ENCODE measurements around the gene UMAD1.

Gene UMAD1

GRCh38 chr7:7805511-7806153, 165.1 kb downstream of the UMAD1 start:
- Histone ChIP-seq H3K27me3 (replicated peaks; ENCODE audit: control insufficient read depth, insufficient read depth, low read length) (no peaks in the 10 kb centered on the region), H3K4me3 (replicated peaks; ENCODE audit: low read depth, low read length) (no peak overlapping the region), H3K36me3 (ENCODE audit: control insufficient read depth, insufficient read depth, low read length) (no peaks in the 10 kb centered on the region)
- no peak for TF ChIP-seq CTCF (IDR thresholded peaks at IDR 0.05; ENCODE audit: insufficient read depth, low read length, poor library complexity, severe bottlenecking)
- DNase-seq (ENCODE audit: extremely low read depth, insufficient read length): no peak

GRCh38 chr7:7808156-7808555, 167.6 kb downstream of the UMAD1 start:
- no peak for TF ChIP-seq CTCF (IDR thresholded peaks at IDR 0.05; ENCODE audit: insufficient read depth, low read length, poor library complexity, severe bottlenecking)
- no peaks in the 10 kb centered on the region for H3K36me3 ChIP-seq (ENCODE audit: control insufficient read depth, insufficient read depth, low read length)
- no peak overlapping the region for H3K4me3 ChIP-seq (replicated peaks; ENCODE audit: low read depth, low read length)
- no peaks in the 10 kb centered on the region for H3K27me3 ChIP-seq (replicated peaks; ENCODE audit: control insufficient read depth, insufficient read depth, low read length)
- no peak for DNase-seq (ENCODE audit: extremely low read depth, insufficient read length)

GRCh38 chr7:7808626-7809025, 168.1 kb downstream of the UMAD1 start:
- H3K36me3 ChIP-seq (ENCODE audit: control insufficient read depth, insufficient read depth, low read length): no peaks in the 10 kb centered on the region

GRCh38 chr7:7810380-7810779, 169.8 kb downstream of the UMAD1 start:
- Histone ChIP-seq H3K36me3 (ENCODE audit: control insufficient read depth, insufficient read depth, low read length) (no peaks in the 10 kb centered on the region), H3K4me3 (replicated peaks; ENCODE audit: low read depth, low read length) (no peak overlapping the region), H3K27me3 (replicated peaks; ENCODE audit: control insufficient read depth, insufficient read depth, low read length) (no peaks in the 10 kb centered on the region)
- no peak for TF ChIP-seq CTCF (IDR thresholded peaks at IDR 0.05; ENCODE audit: insufficient read depth, low read length, poor library complexity, severe bottlenecking)
- DNase-seq (ENCODE audit: extremely low read depth, insufficient read length): no peak

More at GRCh38 chr7:7808626-7809025, 168.1 kb downstream of the UMAD1 start:
- no peak overlapping the region for H3K4me3 ChIP-seq (replicated peaks; ENCODE audit: low read depth, low read length)
- TF ChIP-seq CTCF (IDR thresholded peaks at IDR 0.05; ENCODE audit: insufficient read depth, low read length, poor library complexity, severe bottlenecking): no peak
- DNase-seq (ENCODE audit: extremely low read depth, insufficient read length): no peak
- no peaks in the 10 kb centered on the region for H3K27me3 ChIP-seq (replicated peaks; ENCODE audit: control insufficient read depth, insufficient read depth, low read length)

GRCh38 chr7:7810826-7811225, 170.3 kb downstream of the UMAD1 start:
- DNase-seq (ENCODE audit: extremely low read depth, insufficient read length): no peak
- H3K4me3 ChIP-seq (replicated peaks; ENCODE audit: low read depth, low read length): no peak overlapping the region
- H3K36me3 ChIP-seq (ENCODE audit: control insufficient read depth, insufficient read depth, low read length): no peaks in the 10 kb centered on the region
- no peaks in the 10 kb centered on the region for H3K27me3 ChIP-seq (replicated peaks; ENCODE audit: control insufficient read depth, insufficient read depth, low read length)
- TF ChIP-seq CTCF (IDR thresholded peaks at IDR 0.05; ENCODE audit: insufficient read depth, low read length, poor library complexity, severe bottlenecking): no peak

GRCh38 chr7:7812112-7812511, 171.6 kb downstream of the UMAD1 start:
- H3K27me3 ChIP-seq (replicated peaks; ENCODE audit: control insufficient read depth, insufficient read depth, low read length): no peaks in the 10 kb centered on the region
- no peak for DNase-seq (ENCODE audit: extremely low read depth, insufficient read length)
- no peak overlapping the region for H3K4me3 ChIP-seq (replicated peaks; ENCODE audit: low read depth, low read length)
- no peaks in the 10 kb centered on the region for H3K36me3 ChIP-seq (ENCODE audit: control insufficient read depth, insufficient read depth, low read length)
- TF ChIP-seq CTCF (IDR thresholded peaks at IDR 0.05; ENCODE audit: insufficient read depth, low read length, poor library complexity, severe bottlenecking): no peak
